ENCODE data around the gene SFRP2. TPM values are rescaled to one million over a fixed set of nuclear protein-coding genes. Genes with fewer than 3 reads are reported as not detected.

The SFRP2 gene
- total RNA-seq, 1 experiment from 2014 or later = 0.26 TPM

- ATAC-seq = peak; percentile 70; the same call in 1 of the 2 replicates
- Histone ChIP-seq H3K4me3 (ENCODE audit: low read depth in 2 of 2, low read length in 2 of 2) (no peak overlapping the region), H3K36me3 (ENCODE audit: control insufficient read depth, insufficient read depth, low read length) (no peaks in the 10 kb centered on the region), H3K4me1 (ENCODE audit: control insufficient read depth, insufficient read depth, low read length) (no peaks in the 10 kb centered on the region), H3K9me3 (ENCODE audit: control insufficient read depth, insufficient read depth, low read depth, low read length) (no peaks in the 10 kb centered on the region), H3K27ac (ENCODE audit: low read length) (no peak overlapping the region), H3K27me3 (ENCODE audit: control insufficient read depth, insufficient read depth, low read length) (no peaks in the 10 kb centered on the region)
- no TSS peak for BruUV-seq (replicated peaks)
- no peak for DNase-seq (ENCODE audit: low read depth, low spot score)
- intact Hi-C loops (cut with micrococcal nuclease; ENCODE audit: unreplicated experiment) = loop anchor here (10.0 kb wide), 1 partner anchor 404 kb away; the partner anchor contains the start of gene MND1
- TF ChIP-seq CTCF (IDR thresholded peaks at IDR 0.05) (no peak), TCF7L2 (IDR thresholded peaks at IDR 0.05; ENCODE audit: low read depth, low read length) (no peak), POLR2AphosphoS5 (IDR thresholded peaks at IDR 0.05; ENCODE audit: low read depth, low read length) (no peak), SIN3A (IDR thresholded peaks at IDR 0.05; ENCODE audit: borderline replicate concordance, insufficient read depth, low read depth, low read length) (no peak)
- TF ChIP-seq, protein P1, sequence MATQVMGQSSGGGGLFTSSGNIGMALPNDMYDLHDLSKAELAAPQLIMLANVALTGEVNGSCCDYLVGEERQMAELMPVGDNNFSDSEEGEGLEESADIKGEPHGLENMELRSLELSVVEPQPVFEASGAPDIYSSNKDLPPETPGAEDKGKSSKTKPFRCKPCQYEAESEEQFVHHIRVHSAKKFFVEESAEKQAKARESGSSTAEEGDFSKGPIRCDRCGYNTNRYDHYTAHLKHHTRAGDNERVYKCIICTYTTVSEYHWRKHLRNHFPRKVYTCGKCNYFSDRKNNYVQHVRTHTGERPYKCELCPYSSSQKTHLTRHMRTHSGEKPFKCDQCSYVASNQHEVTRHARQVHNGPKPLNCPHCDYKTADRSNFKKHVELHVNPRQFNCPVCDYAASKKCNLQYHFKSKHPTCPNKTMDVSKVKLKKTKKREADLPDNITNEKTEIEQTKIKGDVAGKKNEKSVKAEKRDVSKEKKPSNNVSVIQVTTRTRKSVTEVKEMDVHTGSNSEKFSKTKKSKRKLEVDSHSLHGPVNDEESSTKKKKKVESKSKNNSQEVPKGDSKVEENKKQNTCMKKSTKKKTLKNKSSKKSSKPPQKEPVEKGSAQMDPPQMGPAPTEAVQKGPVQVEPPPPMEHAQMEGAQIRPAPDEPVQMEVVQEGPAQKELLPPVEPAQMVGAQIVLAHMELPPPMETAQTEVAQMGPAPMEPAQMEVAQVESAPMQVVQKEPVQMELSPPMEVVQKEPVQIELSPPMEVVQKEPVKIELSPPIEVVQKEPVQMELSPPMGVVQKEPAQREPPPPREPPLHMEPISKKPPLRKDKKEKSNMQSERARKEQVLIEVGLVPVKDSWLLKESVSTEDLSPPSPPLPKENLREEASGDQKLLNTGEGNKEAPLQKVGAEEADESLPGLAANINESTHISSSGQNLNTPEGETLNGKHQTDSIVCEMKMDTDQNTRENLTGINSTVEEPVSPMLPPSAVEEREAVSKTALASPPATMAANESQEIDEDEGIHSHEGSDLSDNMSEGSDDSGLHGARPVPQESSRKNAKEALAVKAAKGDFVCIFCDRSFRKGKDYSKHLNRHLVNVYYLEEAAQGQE (IDR thresholded peaks at IDR 0.05; ENCODE audit: insufficient read depth in 1 of 2, low read depth in 2 of 2, low read length in 1 of 2) = no peak
- ChIA-PET POLR2A (interaction anchor here (0.6 kb wide), 1 partner anchor 31 kb away, joined by 3 read pairs; no protein-coding TSS in a partner anchor), CTCF (no interaction called here)
- in situ Hi-C loops (cut with HindIII; ENCODE audit: low pct_unique_long_range_greater_than_20kb, low sequenced_read_pairs) = no loop called here
Measured at GRCh38 chr4:153748378-153748777, 40.5 kb downstream of the SFRP2 start.

- Histone ChIP-seq H3K4me3 (ENCODE audit: low read depth in 2 of 2, low read length in 2 of 2) (no peak overlapping the region), H3K36me3 (ENCODE audit: control insufficient read depth, insufficient read depth, low read length) (no peaks in the 10 kb centered on the region), H3K27me3 (ENCODE audit: control insufficient read depth, insufficient read depth, low read length) (no peaks in the 10 kb centered on the region), H3K27ac (ENCODE audit: low read length) (no peak overlapping the region), H3K4me1 (ENCODE audit: control insufficient read depth, insufficient read depth, low read length) (no peaks in the 10 kb centered on the region), H3K9me3 (ENCODE audit: control insufficient read depth, insufficient read depth, low read depth, low read length) (no peaks in the 10 kb centered on the region)
- intact Hi-C loops (cut with micrococcal nuclease; ENCODE audit: unreplicated experiment) = loop anchor here (10.0 kb wide), 1 partner anchor 403 kb away; the partner anchor contains the start of gene MND1
- POLR2A ChIA-PET = no interaction called here
- no peak for DNase-seq (ENCODE audit: low read depth, low spot score)
- CTCF ChIA-PET = no interaction called here
- TF ChIP-seq SIN3A (IDR thresholded peaks at IDR 0.05; ENCODE audit: borderline replicate concordance, insufficient read depth, low read depth, low read length) (no peak), TCF7L2 (IDR thresholded peaks at IDR 0.05; ENCODE audit: low read depth, low read length) (no peak), CTCF (IDR thresholded peaks at IDR 0.05) (no peak), POLR2AphosphoS5 (IDR thresholded peaks at IDR 0.05; ENCODE audit: low read depth, low read length) (no peak)
- TF ChIP-seq, protein P1 (IDR thresholded peaks at IDR 0.05; ENCODE audit: insufficient read depth in 1 of 2, low read depth in 2 of 2, low read length in 1 of 2) = no peak
- in situ Hi-C loops (cut with HindIII; ENCODE audit: low pct_unique_long_range_greater_than_20kb, low sequenced_read_pairs) = no loop called here
- BruUV-seq (replicated peaks) = no TSS peak
- ATAC-seq = no peak
Measured at GRCh38 chr4:153747406-153747955, 41.4 kb downstream of the SFRP2 start.
